HepG2 (cell line): ENCODE results near the gene SPTBN2. TPM values are rescaled to one million over a fixed set of nuclear protein-coding genes. Genes with fewer than 3 reads are reported as not detected.

Source experiments
- AGO1 ChIP-seq: fragments of 200-400 bp; formaldehyde crosslinking; IDR thresholded peaks from 2 replicates; pipeline ENCODE4 v1.6.1; 2017; ENCODE audit warnings: mild to moderate bottlenecking, low read depth, low read length, moderate library complexity; ENCODE audit not compliant: poor library complexity, severe bottlenecking
- AKAP8 ChIP-seq: sonication (generic); formaldehyde crosslinking; IDR thresholded peaks from 2 replicates; pipeline ENCODE4 v1.5.1; 2020; ENCODE audit warnings: mild to moderate bottlenecking, missing genetic modification reagents
- ELF3 ChIP-seq: IDR thresholded peaks from 2 replicates; pipeline ENCODE4 v1.6.1; 2016; ENCODE audit warnings: missing genetic modification reagents, missing compliant biosample characterization
- HDAC2 ChIP-seq: sonication (generic); formaldehyde crosslinking; IDR thresholded peaks from 2 replicates; pipeline ENCODE4 v1.4.0; 2020; ENCODE audit warnings: missing genetic modification reagents
- HNRNPLL ChIP-seq: fragments of 200-400 bp; formaldehyde crosslinking; IDR thresholded peaks from 2 replicates; pipeline ENCODE4 v1.6.1; 2017; ENCODE audit warnings: mild to moderate bottlenecking, low read depth, low read length; ENCODE audit not compliant: poor library complexity, severe bottlenecking
- JUN ChIP-seq: sonication (generic); formaldehyde crosslinking; IDR thresholded peaks from 2 replicates; pipeline ENCODE4 v1.4.0; 2020; ENCODE audit warnings: mild to moderate bottlenecking, missing genetic modification reagents
- NRL ChIP-seq: sonication (generic); formaldehyde crosslinking; IDR thresholded peaks from 2 replicates; pipeline ENCODE4 v1.5.0; 2020; ENCODE audit warnings: missing genetic modification reagents, mild to moderate bottlenecking, moderate library complexity, borderline replicate concordance
- PHF8 ChIP-seq: sonication (generic); formaldehyde crosslinking; IDR thresholded peaks from 2 replicates; pipeline ENCODE4 v1.5.0; 2020; ENCODE audit warnings: missing genetic modification reagents
- POLR2A ChIP-seq, 2 experiments: IDR thresholded peaks; 2 replicates each; pipeline ENCODE4 v1.6.1; 2011; ENCODE audit warnings: low read depth in 2 of 2, low read length in 2 of 2, mild to moderate bottlenecking in 1 of 2, moderate library complexity in 1 of 2; ENCODE audit not compliant: insufficient read depth in 1 of 2
- RFX3 ChIP-seq: IDR thresholded peaks from 2 replicates; pipeline ENCODE4 v1.6.1; 2016; ENCODE audit warnings: missing biosample characterization, missing genetic modification reagents
- RFX5 ChIP-seq: IDR thresholded peaks from 2 replicates; pipeline ENCODE4 v1.6.1; 2011; ENCODE audit warnings: low read depth, low read length, improper control_type of control experiment
- SPEN ChIP-seq: sonication (generic); formaldehyde crosslinking; IDR thresholded peaks from 2 replicates; pipeline ENCODE4 v1.5.1; 2020; ENCODE audit warnings: low read depth, mild to moderate bottlenecking, missing genetic modification reagents
- TEAD3 ChIP-seq: optimal IDR thresholded peaks from 2 replicates; pipeline ENCODE3; 2016; ENCODE audit warnings: borderline replicate concordance
- THAP11 ChIP-seq: IDR thresholded peaks from 2 replicates; pipeline ENCODE4 v1.6.1; 2016; ENCODE audit warnings: missing biosample characterization, missing genetic modification reagents
- ZBTB38 ChIP-seq: sonication (generic); formaldehyde crosslinking; IDR thresholded peaks from 2 replicates; pipeline ENCODE4 v1.5.1; 2020; ENCODE audit warnings: mild to moderate bottlenecking, missing genetic modification reagents
- ZBTB7B ChIP-seq: sonication (generic); formaldehyde crosslinking; IDR thresholded peaks from 2 replicates; pipeline ENCODE4 v1.4.0; 2020; ENCODE audit warnings: missing genetic modification reagents
- ZNF367 ChIP-seq: sonication (generic); formaldehyde crosslinking; IDR thresholded peaks from 2 replicates; pipeline ENCODE4 v1.4.0; 2020; ENCODE audit warnings: missing genetic modification reagents, borderline replicate concordance
- ZNF44 ChIP-seq: sonication (generic); formaldehyde crosslinking; IDR thresholded peaks from 2 replicates; pipeline ENCODE4 v1.5.1; 2020; ENCODE audit warnings: mild to moderate bottlenecking, missing genetic modification reagents
- ZNF644 ChIP-seq: IDR thresholded peaks from 2 replicates; pipeline ENCODE4 v1.6.1; 2016; ENCODE audit warnings: low read depth
- ZNF670 ChIP-seq: sonication (generic); formaldehyde crosslinking; IDR thresholded peaks from 2 replicates; pipeline ENCODE4 v1.8.0; 2022; ENCODE audit warnings: mild to moderate bottlenecking, missing genetic modification reagents, borderline replicate concordance
- ZNF83 ChIP-seq: sonication (generic); formaldehyde crosslinking; IDR thresholded peaks from 2 replicates; pipeline ENCODE4 v1.4.0; 2020; ENCODE audit warnings: missing genetic modification reagents, mild to moderate bottlenecking, borderline replicate concordance
- ZSCAN21 ChIP-seq: sonication (generic); formaldehyde crosslinking; IDR thresholded peaks from 2 replicates; pipeline ENCODE4 v1.8.0; 2022; ENCODE audit warnings: mild to moderate bottlenecking, missing genetic modification reagents, moderate library complexity, borderline replicate concordance
- polyA plus RNA-seq, 8 experiments: library from polyadenylated mRNA; depleted of rRNA in 3 of 8; stranded (reverse) in 7 of 8; unstranded in 1 of 8; fragments of >200 nt; fragmentation: Illumina TruSeq in 4 of 8; extraction: Trizol in 4 of 8; gene quantifications; 2 replicates each; pipeline versions ENCODE4 v1.2.1 to v1.2.3, GENCODE V29; 2011 to 2016; ENCODE audit warnings: low read depth in 4 of 8, missing spikeins in 1 of 8, mixed read lengths in 1 of 8; ENCODE audit not compliant: insufficient read depth in 1 of 8
- total RNA-seq, 5 experiments: library from RNA; depleted of rRNA; stranded (reverse); fragments of >200 nt; fragmentation: Illumina TruSeq; extraction: Trizol; gene quantifications; 2 replicates each; pipeline ENCODE4 v1.2.3, GENCODE V29; 2016; ENCODE audit warnings: low read depth in 1 of 5
- TF ChIP-seq, protein P1 (sequence below): fragments of 450-650 bp; IDR thresholded peaks from 2 replicates; pipeline ENCODE4 v1.6.1; 2016
- TF ChIP-seq, protein P2 (sequence below): sonication (generic); formaldehyde crosslinking; IDR thresholded peaks from 2 replicates; pipeline ENCODE4 v1.9.0; 2022; ENCODE audit warnings: missing genetic modification reagents, mild to moderate bottlenecking, borderline replicate concordance
- TF ChIP-seq, protein P3 (sequence below): sonication (generic); formaldehyde crosslinking; IDR thresholded peaks from 2 replicates; pipeline ENCODE4 v1.9.0; 2021; ENCODE audit warnings: missing genetic modification reagents, borderline replicate concordance

Gene SPTBN2
- total and polyA plus RNA-seq, 2 of the 13 experiments (the other 11 are each of a cell fraction or from before 2014, with no cell fraction given), result 0.65 to 4.0 TPM

DNA sequence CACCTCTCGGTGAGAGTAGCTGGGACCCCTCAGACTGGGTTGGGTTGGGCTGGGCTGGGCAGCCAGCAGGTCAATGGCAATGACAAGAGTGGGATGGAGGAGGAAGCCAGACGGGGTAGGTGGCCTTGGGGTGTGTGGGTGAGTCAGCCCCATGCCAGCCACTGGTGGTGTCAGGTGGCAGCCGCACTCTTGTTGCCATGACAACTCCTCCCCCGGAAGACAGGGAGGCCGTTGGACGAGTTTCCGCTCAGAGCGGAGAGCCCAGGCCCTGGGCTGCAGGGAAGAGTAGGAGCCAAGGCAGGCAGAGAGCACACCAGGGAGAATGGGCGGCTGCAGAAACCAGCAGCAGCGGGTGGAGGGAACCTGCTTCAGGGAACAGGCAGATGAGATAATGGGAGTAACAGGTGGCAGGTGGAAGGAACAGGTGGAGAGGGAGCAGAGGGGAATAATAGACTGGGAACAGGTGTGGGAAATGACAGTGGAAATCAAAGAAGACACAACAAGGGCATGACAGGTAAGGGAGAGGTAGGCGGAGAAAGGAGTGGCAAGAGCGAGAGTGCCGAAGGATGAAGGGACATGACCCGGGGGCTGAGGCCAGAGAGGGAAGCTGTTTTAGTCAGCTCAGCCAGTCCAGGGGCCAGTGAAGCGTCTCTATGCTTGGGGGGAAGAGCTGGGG is 8.7 kb downstream of the SPTBN2 start (continued):
- TF ChIP-seq THAP11, result peak; percentile 16; the same call in 1 of the 2 replicates
- peak; percentile 96 for TF ChIP-seq HNRNPLL
- TF ChIP-seq RFX3 (CRISPR knock-in tag), result peak; percentile 95
- TF ChIP-seq ZNF644 (CRISPR knock-in tag), result 0 out of 2 replicates have a peak, but pooled peaks have one; percentile 9
- TF ChIP-seq JUN (CRISPR knock-in tag), result peak; percentile 82; the same call in 1 of the 2 replicates
- TF ChIP-seq, protein P1, sequence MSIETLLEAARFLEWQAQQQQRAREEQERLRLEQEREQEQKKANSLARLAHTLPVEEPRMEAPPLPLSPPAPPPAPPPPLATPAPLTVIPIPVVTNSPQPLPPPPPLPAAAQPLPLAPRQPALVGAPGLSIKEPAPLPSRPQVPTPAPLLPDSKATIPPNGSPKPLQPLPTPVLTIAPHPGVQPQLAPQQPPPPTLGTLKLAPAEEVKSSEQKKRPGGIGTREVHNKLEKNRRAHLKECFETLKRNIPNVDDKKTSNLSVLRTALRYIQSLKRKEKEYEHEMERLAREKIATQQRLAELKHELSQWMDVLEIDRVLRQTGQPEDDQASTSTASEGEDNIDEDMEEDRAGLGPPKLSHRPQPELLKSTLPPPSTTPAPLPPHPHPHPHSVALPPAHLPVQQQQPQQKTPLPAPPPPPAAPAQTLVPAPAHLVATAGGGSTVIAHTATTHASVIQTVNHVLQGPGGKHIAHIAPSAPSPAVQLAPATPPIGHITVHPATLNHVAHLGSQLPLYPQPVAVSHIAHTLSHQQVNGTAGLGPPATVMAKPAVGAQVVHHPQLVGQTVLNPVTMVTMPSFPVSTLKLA, result peak; percentile 9; the same call in 1 of the 2 replicates
- no peak for TF ChIP-seq ZNF44 (CRISPR knock-in tag)
- TF ChIP-seq, protein P2, sequence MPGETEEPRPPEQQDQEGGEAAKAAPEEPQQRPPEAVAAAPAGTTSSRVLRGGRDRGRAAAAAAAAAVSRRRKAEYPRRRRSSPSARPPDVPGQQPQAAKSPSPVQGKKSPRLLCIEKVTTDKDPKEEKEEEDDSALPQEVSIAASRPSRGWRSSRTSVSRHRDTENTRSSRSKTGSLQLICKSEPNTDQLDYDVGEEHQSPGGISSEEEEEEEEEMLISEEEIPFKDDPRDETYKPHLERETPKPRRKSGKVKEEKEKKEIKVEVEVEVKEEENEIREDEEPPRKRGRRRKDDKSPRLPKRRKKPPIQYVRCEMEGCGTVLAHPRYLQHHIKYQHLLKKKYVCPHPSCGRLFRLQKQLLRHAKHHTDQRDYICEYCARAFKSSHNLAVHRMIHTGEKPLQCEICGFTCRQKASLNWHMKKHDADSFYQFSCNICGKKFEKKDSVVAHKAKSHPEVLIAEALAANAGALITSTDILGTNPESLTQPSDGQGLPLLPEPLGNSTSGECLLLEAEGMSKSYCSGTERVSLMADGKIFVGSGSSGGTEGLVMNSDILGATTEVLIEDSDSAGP (CRISPR knock-in tag), result no peak
- peak; percentile 70 for TF ChIP-seq ELF3 (CRISPR knock-in tag)
- no peak for TF ChIP-seq AGO1
- TF ChIP-seq PHF8, result peak; percentile 38; the same call in 1 of the 2 replicates
- TF ChIP-seq ZBTB7B (CRISPR knock-in tag), result no peak
- TF ChIP-seq ZBTB38 (CRISPR knock-in tag), result peak; percentile 81; the same call in 1 of the 2 replicates
- TF ChIP-seq, protein P3, sequence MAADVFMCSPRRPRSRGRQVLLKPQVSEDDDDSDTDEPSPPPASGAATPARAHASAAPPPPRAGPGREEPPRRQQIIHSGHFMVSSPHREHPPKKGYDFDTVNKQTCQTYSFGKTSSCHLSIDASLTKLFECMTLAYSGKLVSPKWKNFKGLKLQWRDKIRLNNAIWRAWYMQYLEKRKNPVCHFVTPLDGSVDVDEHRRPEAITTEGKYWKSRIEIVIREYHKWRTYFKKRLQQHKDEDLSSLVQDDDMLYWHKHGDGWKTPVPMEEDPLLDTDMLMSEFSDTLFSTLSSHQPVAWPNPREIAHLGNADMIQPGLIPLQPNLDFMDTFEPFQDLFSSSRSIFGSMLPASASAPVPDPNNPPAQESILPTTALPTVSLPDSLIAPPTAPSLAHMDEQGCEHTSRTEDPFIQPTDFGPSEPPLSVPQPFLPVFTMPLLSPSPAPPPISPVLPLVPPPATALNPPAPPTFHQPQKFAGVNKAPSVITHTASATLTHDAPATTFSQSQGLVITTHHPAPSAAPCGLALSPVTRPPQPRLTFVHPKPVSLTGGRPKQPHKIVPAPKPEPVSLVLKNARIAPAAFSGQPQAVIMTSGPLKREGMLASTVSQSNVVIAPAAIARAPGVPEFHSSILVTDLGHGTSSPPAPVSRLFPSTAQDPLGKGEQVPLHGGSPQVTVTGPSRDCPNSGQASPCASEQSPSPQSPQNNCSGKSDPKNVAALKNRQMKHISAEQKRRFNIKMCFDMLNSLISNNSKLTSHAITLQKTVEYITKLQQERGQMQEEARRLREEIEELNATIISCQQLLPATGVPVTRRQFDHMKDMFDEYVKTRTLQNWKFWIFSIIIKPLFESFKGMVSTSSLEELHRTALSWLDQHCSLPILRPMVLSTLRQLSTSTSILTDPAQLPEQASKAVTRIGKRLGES (CRISPR knock-in tag), result no peak
- 0 out of 2 replicates have a peak, but pooled peaks have one; percentile 41 for TF ChIP-seq NRL (CRISPR knock-in tag)
- TF ChIP-seq TEAD3 (CRISPR knock-in tag), result peak; percentile 50
- peak; percentile 82; the same call in 1 of the 2 replicates for TF ChIP-seq RFX5
- no peak for TF ChIP-seq ZSCAN21 (CRISPR knock-in tag)
- TF ChIP-seq ZNF670 (CRISPR knock-in tag), result no peak
- TF ChIP-seq HDAC2 (CRISPR knock-in tag), result no peak
- no peak for TF ChIP-seq ZNF83
- TF ChIP-seq SPEN, result peak; percentile 62; the same call in 1 of the 2 replicates
- no peak for TF ChIP-seq ZNF367 (CRISPR knock-in tag)
- TF ChIP-seq AKAP8 (CRISPR knock-in tag), result no peak
- 0 out of 4 replicates have a peak, but pooled peaks of 1 of the 2 experiments have one; percentile 21 for TF ChIP-seq POLR2A (IDR thresholded peaks at IDR 0.05; ENCODE audit: insufficient read depth in 1 of 2, low read depth in 2 of 2, low read length in 2 of 2)
